ENCODE results near the gene SLC25A36. TPM values are rescaled to one million over a fixed set of nuclear protein-coding genes. Genes with fewer than 3 reads are reported as not detected.
A peak's percentile ranks its signal among the peaks of the same experiment; 100 is the strongest.
"Not testable (repeated sequence)": the region's sequence is repeated elsewhere in the genome, so short reads cannot be mapped to it uniquely, and the experiment has no call there.

SLC25A36 gene
- total and polyA plus RNA-seq, 5 experiments from 2014 or later = 41.1 to 73.6 (median 49.7) TPM

GRCh38 chr3:141011232-141011996 lies 69.8 kb downstream of the SLC25A36 start:
- H3K4me3 Mint-ChIP-seq = no peak overlapping the region
- peaks cover 15 to 44% (median 25%) of the 10 kb centered on the region in 5 donors for H3K27me3 Mint-ChIP-seq
- H3K4me1 Mint-ChIP-seq = peaks cover 0 to 10% (median 6%) of the 10 kb centered on the region in 4 donors
- ATAC-seq (peak; percentile 89 to 98), DNase-seq (peak; percentile 62 to 82 (median 68))
- H3K27ac Mint-ChIP-seq = peak overlapping the region in 1 of 10 donors; percentile 31
- no peaks in the 10 kb centered on the region for H3K36me3 Mint-ChIP-seq
- POLR2A ChIA-PET = no interaction called here
- H3K9me3 Mint-ChIP-seq = no peaks in the 10 kb centered on the region

- H3K9me3 Mint-ChIP-seq = no peaks in the 10 kb centered on the region
- H3K27me3 Mint-ChIP-seq = peaks cover 15 to 41% (median 25%) of the 10 kb centered on the region in 5 donors
- no peaks in the 10 kb centered on the region for H3K36me3 Mint-ChIP-seq
- peaks cover 0 to 12% (median 10%) of the 10 kb centered on the region in 4 donors for H3K4me1 Mint-ChIP-seq
- POLR2A ChIA-PET = no interaction called here
- no peak overlapping the region for H3K4me3 Mint-ChIP-seq
- no peak overlapping the region for H3K27ac Mint-ChIP-seq
- DNase-seq (no peak), ATAC-seq (peak in 1 of 2 donors; percentile 6)
Measured at GRCh38 chr3:141011997-141012262, 70.3 kb downstream of the SLC25A36 start.

GRCh38 chr3:141012571-141012970 lies 70.9 kb downstream of the SLC25A36 start:
- Mint-ChIP-seq H3K4me1 (peaks cover 3 to 18% (median 16%) of the 10 kb centered on the region in 4 donors), H3K27me3 (peaks cover 12 to 36% (median 23%) of the 10 kb centered on the region in 5 donors)

GRCh38 chr3:141015481-141015880 lies 73.8 kb downstream of the SLC25A36 start:
- H3K36me3 Mint-ChIP-seq = no peaks in the 10 kb centered on the region
- ATAC-seq (no peak), DNase-seq (no peak)
- peak overlapping the region in 1 of 10 donors; percentile 67 for H3K27ac Mint-ChIP-seq
- H3K27me3 Mint-ChIP-seq = peaks cover 4 to 9% (median 6%) of the 10 kb centered on the region in 5 donors
- POLR2A ChIA-PET = no interaction called here
- no peak overlapping the region for H3K4me3 Mint-ChIP-seq
- no peaks in the 10 kb centered on the region for H3K9me3 Mint-ChIP-seq
- H3K4me1 Mint-ChIP-seq = peaks cover 10 to 24% (median 22%) of the 10 kb centered on the region in 4 donors

More at GRCh38 chr3:141012571-141012970, 70.9 kb downstream of the SLC25A36 start:
- DNase-seq (no peak), ATAC-seq (no peak)
- no peak overlapping the region for H3K4me3 Mint-ChIP-seq
- no peaks in the 10 kb centered on the region for H3K36me3 Mint-ChIP-seq
- H3K27ac Mint-ChIP-seq = no peak overlapping the region
- no peaks in the 10 kb centered on the region for H3K9me3 Mint-ChIP-seq
- POLR2A ChIA-PET = interaction anchor here (0.6 kb wide), 1 partner anchor 177 kb away, joined by 4 read pairs; no protein-coding TSS in a partner anchor

- Mint-ChIP-seq H3K27ac (peak overlapping the region in 8 of 10 donors; percentile 11 to 89 (median 78)), H3K4me1 (peaks cover 11 to 20% (median 18%) of the 10 kb centered on the region in 4 donors), H3K4me3 (peak overlapping the region; percentile 5 to 75 (median 57))
- H3K9me3 Mint-ChIP-seq, H3K27me3 Mint-ChIP-seq, H3K36me3 Mint-ChIP-seq: not testable (repeated sequence)
- POLR2A ChIA-PET = interaction anchor here (1.2 kb wide), 1 partner anchor 249 kb away, joined by 3 read pairs; no protein-coding TSS in a partner anchor
- ATAC-seq = peak in 1 of 2 donors; percentile 22
- peak in 5 of 10 donors; percentile 30 to 43 (median 37) for DNase-seq
Measured at GRCh38 chr3:141017366-141018322, 76.0 kb downstream of the SLC25A36 start.

- no peak for ATAC-seq
Measured at GRCh38 chr3:141019244-141019643, 77.6 kb downstream of the SLC25A36 start.

GRCh38 chr3:141020143-141020830 lies 78.7 kb downstream of the SLC25A36 start:
- no peak for ATAC-seq
- Mint-ChIP-seq H3K4me1 (peaks cover 11 to 20% (median 18%) of the 10 kb centered on the region in 4 donors), H3K9me3 (no peaks in the 10 kb centered on the region), H3K36me3 (no peaks in the 10 kb centered on the region), H3K27ac (peak overlapping the region in 2 of 10 donors; percentile 12), H3K27me3 (no peaks in the 10 kb centered on the region), H3K4me3 (no peak overlapping the region)
- DNase-seq = no peak
- POLR2A ChIA-PET = no interaction called here

More at GRCh38 chr3:141019244-141019643, 77.6 kb downstream of the SLC25A36 start:
- peak overlapping the region in 1 of 10 donors; percentile 12 for H3K27ac Mint-ChIP-seq
- POLR2A ChIA-PET = no interaction called here
- H3K9me3 Mint-ChIP-seq = no peaks in the 10 kb centered on the region
- H3K4me1 Mint-ChIP-seq = peaks cover 11 to 20% (median 18%) of the 10 kb centered on the region in 4 donors
- H3K27me3 Mint-ChIP-seq = no peaks in the 10 kb centered on the region
- DNase-seq = no peak
- H3K4me3 Mint-ChIP-seq = no peak overlapping the region
- no peaks in the 10 kb centered on the region for H3K36me3 Mint-ChIP-seq

GRCh38 chr3:141021261-141021660 lies 79.6 kb downstream of the SLC25A36 start:
- Mint-ChIP-seq H3K4me3 (no peak overlapping the region), H3K9me3 (no peaks in the 10 kb centered on the region), H3K4me1 (peaks cover 11 to 20% (median 16%) of the 10 kb centered on the region in 4 donors), H3K27ac (peak overlapping the region in 1 of 10 donors; percentile 12), H3K36me3 (no peaks in the 10 kb centered on the region), H3K27me3 (peaks cover 0 to 2% (median 0%) of the 10 kb centered on the region in 5 donors)
- ATAC-seq (no peak), DNase-seq (no peak)
- POLR2A ChIA-PET = no interaction called here

Other genes with a start within 250 kb of the SLC25A36 start
- gene SPSB4, start 109.5 kb downstream of the SLC25A36 start, total RNA-seq = not detected
- gene SPSB4, start 109.5 kb downstream of the SLC25A36 start, polyA plus RNA-seq = not detected

All from naive thymus-derived CD8-positive, alpha-beta T cell (primary cell).